Heart left ventricle (tissue), 16 donors: ENCODE results near the gene CHCHD6. TPM values are rescaled to one million over a fixed set of nuclear protein-coding genes. Genes with fewer than 3 reads are reported as not detected.

ENCODE experiments used
- ATAC-seq, 4 donors: fragments of 200-7000 bp; cut with Tn5 transposase; one replicate each; pipeline ENCODE4 v1.9.1; 2020 to 2022; ENCODE audit warnings: moderate library complexity in 4 of 4, mild to moderate bottlenecking in 3 of 4, moderate number of reproducible peaks in 1 of 4
- DNase-seq, 5 donors: peaks; one replicate each; pipeline ENCODE4 v3.0.0-alpha.2; 2020
- H3K27ac ChIP-seq, 12 donors: fragments of 200-600 bp; sonication (generic) in 4 of 12; one replicate each; pipeline versions ENCODE4 v1.5.0 to v1.8.0; 2016 to 2022; ENCODE audit warnings: mild to moderate bottlenecking in 2 of 12
- H3K27me3 ChIP-seq, 9 donors: fragments of 200-600 bp; sonication (generic) in 2 of 9; one replicate each; pipeline versions ENCODE4 v1.5.1 to v1.8.0; 2016 to 2022; ENCODE audit warnings: mild to moderate bottlenecking in 3 of 9
- H3K36me3 ChIP-seq, 9 donors: fragments of 200-600 bp; sonication (generic) in 2 of 9; one replicate each; pipeline versions ENCODE4 v1.5.0 to v1.8.0; 2018 to 2022; ENCODE audit warnings: mild to moderate bottlenecking in 2 of 9
- H3K4me1 ChIP-seq, 12 donors: fragments of 200-600 bp; sonication (generic) in 4 of 12; one replicate each; pipeline versions ENCODE4 v1.5.0 to v1.8.0; 2016 to 2022; ENCODE audit warnings: mild to moderate bottlenecking in 3 of 12
- H3K4me3 ChIP-seq, 12 donors: fragments of 200-600 bp; sonication (generic) in 4 of 12; one replicate each; pipeline versions ENCODE4 v1.5.0 to v1.8.0; 2017 to 2022; ENCODE audit warnings: mild to moderate bottlenecking in 9 of 12, moderate library complexity in 4 of 12
- H3K9me3 ChIP-seq, 12 donors: fragments of 200-600 bp; sonication (generic) in 4 of 12; one replicate each; pipeline versions ENCODE4 v1.5.0 to v1.8.0; 2016 to 2022; ENCODE audit warnings: mild to moderate bottlenecking in 1 of 12
- POLR2A ChIP-seq, 2 donors: fragments of 450-650 bp; IDR thresholded peaks; one replicate each; pipeline ENCODE4 v1.6.1; 2017; ENCODE audit warnings: antibody characterized with exemption in 2 of 2, mild to moderate bottlenecking in 2 of 2, moderate library complexity in 2 of 2
- WGBS, 4 donors: extraction: QIAGEN DNeasy Blood & Tissue Kit in 2 of 4; methylation state at CpG; one replicate each; pipeline versions ENCODE4 v1.1.5 to v1.1.7; 2013 to 2018; 5-methylcytosine and 5-hydroxymethylcytosine counted together
- intact Hi-C, 10 donors: fragments of 100-400 bp; cut with DNase I; formaldehyde crosslinking; loops; one replicate each; pipeline versions ENCODE4 v1.11.1 to v1.14.2; 2022
- polyA plus RNA-seq, 2 donors: library from polyadenylated mRNA; stranded (reverse); fragments of 200-250 nt; gene quantifications; one replicate each; pipeline ENCODE4 v1.2.3, GENCODE V29; 2013
- total RNA-seq, 9 donors: library from RNA; depleted of rRNA in 2 of 9; stranded (reverse); fragments of >200 nt in 2 of 9; fragmentation: NEBNext Ultra II Directional in 3 of 9; extraction: Animal tissue kit (Norgen Biotek cat#: 25700) in 3 of 9; gene quantifications; one replicate each; pipeline versions ENCODE4 v1.1.0 to v1.2.4, GENCODE V29; 2016 to 2023
- TF ChIP-seq, protein P1 (sequence below), 12 donors: fragments of 200-600 bp; sonication (generic) in 4 of 12; IDR thresholded peaks; one replicate each; pipeline versions ENCODE4 v1.5.0 to v1.8.0; 2018 to 2022; ENCODE audit warnings: antibody characterized with exemption in 12 of 12, mild to moderate bottlenecking in 5 of 12
- donor health status: ischemic (EF 13 %, LVEDD 7.1; RV severe dilation, severe dysfunction).
- donor health status: healthy with polysubstance abuse.
- donor health status: DM: no; HTN: yes; CAD: no.
- donor health status: DM: no; HTN: no; CAD: no.
- donor health status: ischemic (EF 25% LVEDD 6.9; RV normal size, moderate dysfunction).
- donor health status: ischemic (EF 25% LVEDD 5.7; RV mildly dilated, moderate dysfunction).
- donor health status: healthy.
- donor health status: DM: yes; HTN: yes; CAD: no.
- donor health status: ischemic (EF 35%, LVEDD 5.7; RV mildly dilated, moderate dysfunction).
- donor health status: nonischemic (EF 11% LVEDD 7.7; RV severe dilation, severe dysfunction).
- donor health status: DM: yes; HTN: yes; CAD: no.
- donor health status: PGD.
- donor health status: ischemic (EF 29% LVEDD 5.4; RV normal size, mild dysfunction).
- donor health status: nonischemic (EF 23%, LVEDD 6.1; RV moderate dilation, normal function).

CHCHD6 gene
- total and polyA plus RNA-seq, 11 donors = 7.7 to 29.3 (median 11.6) TPM

DNA sequence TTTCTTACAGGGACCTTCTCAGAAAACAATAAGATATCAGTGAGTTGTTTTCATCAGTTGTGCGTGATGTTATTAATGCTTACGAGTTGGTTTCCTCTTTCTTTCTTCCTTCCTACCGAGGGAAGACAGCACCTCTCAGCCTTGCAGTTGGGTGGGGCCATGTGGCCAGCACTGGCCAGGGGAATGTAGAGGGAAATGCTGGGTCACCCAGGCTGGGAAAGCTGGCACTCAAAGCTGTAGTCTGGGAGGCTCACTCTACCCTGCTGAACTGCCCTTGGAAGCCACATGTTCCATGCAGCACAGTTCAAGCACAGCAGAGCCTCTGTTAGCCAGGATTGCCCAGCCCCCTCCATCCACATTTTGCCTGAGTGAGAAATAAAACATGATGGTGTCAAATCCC lies 10.1 kb upstream of the CHCHD6 start:
- no peak for DNase-seq
- WGBS, 4 donors = 28 to 44% (median 36%) methylated on average over 3 of the region's 3 CpGs

DNA sequence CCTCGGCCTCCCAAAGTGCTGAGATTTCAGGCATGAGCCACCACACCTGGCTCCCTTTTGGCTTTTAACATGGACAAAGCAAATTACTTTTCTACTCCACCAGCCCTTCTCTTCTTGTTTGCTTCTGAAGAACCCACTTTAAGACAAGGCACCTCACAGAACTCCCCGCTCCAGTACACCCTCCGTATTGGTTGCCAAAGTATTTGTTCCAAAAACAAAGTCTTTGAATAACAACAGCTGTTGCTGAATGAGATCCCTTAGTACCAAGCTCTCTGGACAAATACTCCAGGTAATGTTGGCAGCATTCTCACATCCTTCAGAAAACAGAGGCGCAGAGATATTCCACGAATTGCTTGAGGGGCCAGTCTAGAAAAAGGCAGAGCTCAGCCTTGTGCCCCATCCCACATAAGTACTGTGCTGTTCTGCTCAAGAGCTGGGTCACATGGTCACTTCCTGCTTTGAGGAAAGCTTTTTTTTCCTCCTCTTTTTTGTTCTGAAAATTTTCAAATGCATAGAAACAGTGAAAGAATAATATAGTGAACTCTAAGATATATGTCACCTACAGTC lies 7.3 kb upstream of the CHCHD6 start:
- TF ChIP-seq POLR2A (IDR thresholded peaks at IDR 0.05) = no peak
- TF ChIP-seq, protein P1, sequence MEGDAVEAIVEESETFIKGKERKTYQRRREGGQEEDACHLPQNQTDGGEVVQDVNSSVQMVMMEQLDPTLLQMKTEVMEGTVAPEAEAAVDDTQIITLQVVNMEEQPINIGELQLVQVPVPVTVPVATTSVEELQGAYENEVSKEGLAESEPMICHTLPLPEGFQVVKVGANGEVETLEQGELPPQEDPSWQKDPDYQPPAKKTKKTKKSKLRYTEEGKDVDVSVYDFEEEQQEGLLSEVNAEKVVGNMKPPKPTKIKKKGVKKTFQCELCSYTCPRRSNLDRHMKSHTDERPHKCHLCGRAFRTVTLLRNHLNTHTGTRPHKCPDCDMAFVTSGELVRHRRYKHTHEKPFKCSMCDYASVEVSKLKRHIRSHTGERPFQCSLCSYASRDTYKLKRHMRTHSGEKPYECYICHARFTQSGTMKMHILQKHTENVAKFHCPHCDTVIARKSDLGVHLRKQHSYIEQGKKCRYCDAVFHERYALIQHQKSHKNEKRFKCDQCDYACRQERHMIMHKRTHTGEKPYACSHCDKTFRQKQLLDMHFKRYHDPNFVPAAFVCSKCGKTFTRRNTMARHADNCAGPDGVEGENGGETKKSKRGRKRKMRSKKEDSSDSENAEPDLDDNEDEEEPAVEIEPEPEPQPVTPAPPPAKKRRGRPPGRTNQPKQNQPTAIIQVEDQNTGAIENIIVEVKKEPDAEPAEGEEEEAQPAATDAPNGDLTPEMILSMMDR (IDR thresholded peaks at IDR 0.05) = no peak
- H3K27me3 ChIP-seq = peaks cover 0 to 53% (median 0%) of the 10 kb centered on the region in 9 donors

More for the DNA sequence above, 10.1 kb upstream of the CHCHD6 start:
- no peak for TF ChIP-seq POLR2A (IDR thresholded peaks at IDR 0.05)
- TF ChIP-seq, protein P1 (IDR thresholded peaks at IDR 0.05) = no peak
- intact Hi-C loops = no loop called here
- ATAC-seq = no peak
- H3K27me3 ChIP-seq = peaks cover 0 to 39% (median 0%) of the 10 kb centered on the region in 9 donors
- H3K36me3 ChIP-seq = no peaks in the 10 kb centered on the region
- H3K9me3 ChIP-seq = no peaks in the 10 kb centered on the region
- no peaks in the 10 kb centered on the region for H3K4me1 ChIP-seq
- H3K27ac ChIP-seq = no peak overlapping the region
- H3K4me3 ChIP-seq = no peak overlapping the region

DNA sequence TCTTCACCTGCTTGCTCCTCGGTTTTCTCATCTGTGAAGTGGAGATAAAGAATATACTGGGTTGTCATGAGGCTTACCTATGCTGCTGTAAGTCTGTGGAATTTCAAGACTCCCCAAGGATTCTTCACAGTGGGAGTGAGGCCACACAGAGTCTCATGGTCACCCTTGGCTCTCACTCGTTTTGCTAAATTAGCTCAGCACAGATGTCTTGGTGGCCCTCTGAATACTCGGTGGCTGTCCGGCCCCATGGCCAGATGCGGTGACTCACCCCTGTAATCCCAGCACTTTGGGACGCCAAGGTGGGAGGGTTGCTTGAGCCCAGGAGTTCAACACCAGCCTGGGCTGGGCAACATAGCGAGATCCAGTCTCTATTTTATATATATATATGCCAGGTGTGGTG lies 5.0 kb upstream of the CHCHD6 start:
- intact Hi-C loops = no loop called here
- H3K27me3 ChIP-seq = peaks cover 0 to 47% (median 0%) of the 10 kb centered on the region in 9 donors
- TF ChIP-seq, protein P1 (IDR thresholded peaks at IDR 0.05) = no peak
- no peak for TF ChIP-seq POLR2A (IDR thresholded peaks at IDR 0.05)
- H3K9me3 ChIP-seq = peaks cover 0 to 6% (median 0%) of the 10 kb centered on the region in 12 donors
- 72 to 88% (median 82%) methylated on average over 7 of the region's 7 CpGs for WGBS, 4 donors
- H3K4me1 ChIP-seq = peaks cover 0 to 6% (median 4%) of the 10 kb centered on the region in 12 donors
- no peak for DNase-seq
- ATAC-seq = no peak
- H3K27ac ChIP-seq = no peak overlapping the region
- no peaks in the 10 kb centered on the region for H3K36me3 ChIP-seq
- H3K4me3 ChIP-seq = no peak overlapping the region

More for the DNA sequence above, 7.3 kb upstream of the CHCHD6 start:
- no peaks in the 10 kb centered on the region for H3K4me1 ChIP-seq
- 71 to 82% (median 77%) methylated on average over 5 of the region's 5 CpGs for WGBS, 4 donors
- intact Hi-C loops = no loop called here
- no peak overlapping the region for H3K27ac ChIP-seq
- H3K36me3 ChIP-seq = no peaks in the 10 kb centered on the region
- peaks cover 0 to 6% (median 0%) of the 10 kb centered on the region in 12 donors for H3K9me3 ChIP-seq
- ATAC-seq = no peak
- no peak overlapping the region for H3K4me3 ChIP-seq
- DNase-seq = no peak

DNA sequence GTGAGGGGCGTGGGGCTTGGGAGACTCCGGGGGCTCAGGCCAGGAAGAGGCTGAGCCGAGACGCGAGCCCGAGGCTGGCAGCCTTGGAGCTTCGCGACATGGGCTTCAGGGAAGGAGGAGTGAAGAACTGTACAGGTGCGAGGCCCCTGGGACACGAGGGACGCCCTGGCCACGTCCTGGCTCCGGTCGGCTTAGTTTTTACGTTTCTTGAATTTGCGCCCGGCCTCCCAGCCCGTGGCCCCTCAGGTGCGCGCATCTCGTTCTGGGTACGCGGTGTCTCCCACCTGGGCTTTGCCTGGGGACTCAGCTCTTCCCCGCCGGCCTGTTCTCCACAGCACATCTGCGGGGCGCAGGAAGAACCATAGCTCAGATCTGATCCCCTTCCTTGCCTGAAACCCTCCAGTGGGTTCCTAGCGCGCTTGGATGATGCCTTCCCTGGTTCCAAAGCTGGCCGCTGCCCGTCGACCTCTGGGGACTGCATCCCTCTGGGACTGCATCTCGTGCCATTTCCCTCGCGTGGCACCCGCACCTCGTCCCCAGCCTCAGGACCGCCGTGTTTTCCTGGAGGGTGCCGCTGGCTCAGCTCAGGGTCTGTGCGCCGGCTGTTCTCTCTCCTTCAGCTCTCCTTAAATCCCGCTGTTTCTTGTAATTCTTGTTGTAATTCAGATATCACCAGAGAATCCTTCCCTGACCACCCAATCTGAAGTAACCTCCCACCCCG lies 614 bp downstream of the CHCHD6 start:
- H3K36me3 ChIP-seq = no peaks in the 10 kb centered on the region
- peak in 1 of 4 donors; percentile 3 for ATAC-seq
- no peak for TF ChIP-seq POLR2A (IDR thresholded peaks at IDR 0.05)
- TF ChIP-seq, protein P1 (IDR thresholded peaks at IDR 0.05) = no peak
- H3K4me1 ChIP-seq = peaks cover 0 to 24% (median 11%) of the 10 kb centered on the region in 12 donors
- peaks cover 0 to 6% (median 0%) of the 10 kb centered on the region in 12 donors for H3K9me3 ChIP-seq
- peak overlapping the region in 5 of 12 donors; percentile 32 to 70 (median 58) for H3K27ac ChIP-seq
- H3K4me3 ChIP-seq = peak overlapping the region; percentile 62 to 93 (median 80)
- peaks cover 0 to 18% (median 0%) of the 10 kb centered on the region in 9 donors for H3K27me3 ChIP-seq
- no peak for DNase-seq
- intact Hi-C loops = no loop called here
- 9 to 15% (median 11%) methylated on average over 30 to 44 of the region's 44 CpGs for WGBS, 4 donors
